T-helper 1 cell treated with Interleukin-12 subunit alpha and Interleukin-12 subunit beta and Interleukin-4 antibody, amounts not matched to agents 30 μg/mL and 1 μg/mL, for 36 hours (primary cell): Measurements from ENCODE around the gene CRLF2.
"Not testable (repeated sequence)": the region's sequence is repeated elsewhere in the genome, so short reads cannot be mapped to it uniquely, and the experiment has no call there.

ENCODE experiments used
- H3K27ac Mint-ChIP-seq: one replicate; pipeline ENCODE4 v1.8.0; 2021; ENCODE audit warnings: mild to moderate bottlenecking, mixed read lengths
- H3K27me3 Mint-ChIP-seq: one replicate; pipeline ENCODE4 v1.8.0; 2021; ENCODE audit warnings: low read depth, mixed read lengths
- H3K36me3 Mint-ChIP-seq: one replicate; pipeline ENCODE4 v1.8.0; 2021; ENCODE audit warnings: low read depth, mixed read lengths
- H3K4me1 Mint-ChIP-seq: one replicate; pipeline ENCODE4 v1.8.0; 2021; ENCODE audit warnings: low read depth, mixed read lengths
- H3K4me3 Mint-ChIP-seq: one replicate; pipeline ENCODE4 v1.8.0; 2021; ENCODE audit warnings: mild to moderate bottlenecking, moderate library complexity, mixed read lengths
- H3K9me3 Mint-ChIP-seq: one replicate; pipeline ENCODE4 v1.8.0; 2021; ENCODE audit warnings: mixed read lengths

CRLF2 gene

DNA sequence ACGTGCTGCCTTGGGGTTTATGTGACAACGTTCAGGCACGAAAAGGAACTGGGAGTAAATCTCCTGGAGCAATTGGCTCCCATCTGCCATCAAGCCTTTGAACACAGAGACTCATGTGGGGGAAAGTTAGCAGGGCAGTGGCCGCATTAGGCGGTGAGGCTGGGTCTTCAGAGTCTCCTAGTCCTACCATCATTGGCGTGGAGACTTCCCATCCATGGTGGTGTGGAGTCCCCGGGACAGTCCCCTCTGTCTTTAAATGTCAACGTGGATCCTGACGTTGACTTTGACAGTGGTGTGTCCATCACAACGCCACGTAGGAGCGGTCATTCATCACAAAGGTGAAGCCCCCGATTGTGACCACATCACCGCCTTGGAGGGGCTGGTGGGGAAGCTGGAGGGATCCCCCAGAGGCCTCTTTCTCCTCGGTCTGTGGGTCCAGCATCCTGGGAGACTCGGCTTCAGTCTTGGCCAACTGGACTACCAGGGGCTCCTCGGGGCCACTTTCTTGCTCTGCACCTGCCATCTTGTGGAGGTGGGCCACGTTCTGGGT is 21.8 kb downstream of the CRLF2 start:
- no peak overlapping the region for H3K4me3 Mint-ChIP-seq
- no peak overlapping the region for H3K27ac Mint-ChIP-seq
- H3K4me1 Mint-ChIP-seq: no peaks in the 10 kb centered on the region
- peaks cover 3% of the 10 kb centered on the region for H3K9me3 Mint-ChIP-seq
- peaks cover 13% of the 10 kb centered on the region for H3K36me3 Mint-ChIP-seq
- no peaks in the 10 kb centered on the region for H3K27me3 Mint-ChIP-seq

DNA sequence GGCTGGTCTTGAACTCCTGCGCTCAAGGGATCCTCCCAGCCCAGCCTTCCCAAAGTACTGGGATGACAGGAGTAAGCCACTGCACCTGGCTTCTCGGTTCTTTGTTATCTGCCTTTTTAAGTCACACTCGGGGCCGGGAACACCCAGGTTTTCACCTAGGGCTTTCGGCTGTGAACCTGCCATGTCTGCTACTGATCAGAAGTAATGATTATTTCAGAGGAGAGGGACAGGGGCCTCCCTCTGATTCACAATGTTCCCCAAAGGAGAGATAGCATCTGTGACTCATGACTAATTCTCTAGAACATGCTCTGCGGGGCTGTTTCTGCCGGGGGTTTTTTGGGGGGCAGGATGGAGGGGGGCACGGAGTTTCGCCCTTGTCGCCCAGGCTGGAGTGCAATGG is 26.9 kb downstream of the CRLF2 start:
- Mint-ChIP-seq H3K27me3 (no peaks in the 10 kb centered on the region), H3K4me1 (no peaks in the 10 kb centered on the region), H3K27ac (no peak overlapping the region), H3K4me3 (no peak overlapping the region), H3K9me3 (no peaks in the 10 kb centered on the region), H3K36me3 (no peaks in the 10 kb centered on the region)

DNA sequence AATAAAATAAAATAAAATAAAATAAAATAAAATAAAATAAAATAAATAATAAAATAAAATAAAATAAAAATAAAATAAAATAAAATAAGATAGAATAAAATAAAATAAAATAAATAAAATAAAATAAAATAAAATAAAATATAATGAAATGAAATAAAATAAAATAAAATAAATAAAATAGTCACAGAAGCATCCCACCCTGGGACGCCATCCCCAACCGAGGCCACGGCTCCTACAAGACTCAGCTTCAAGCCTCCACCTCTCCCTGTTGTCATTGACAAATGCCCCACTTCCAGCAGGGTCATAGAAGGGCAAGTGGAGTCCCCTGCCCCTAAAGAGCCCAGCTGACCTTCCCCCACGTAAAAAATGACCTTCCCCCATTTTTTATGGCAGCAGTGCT is 30.2 kb downstream of the CRLF2 start:
- H3K4me1 Mint-ChIP-seq: no peaks in the 10 kb centered on the region
- no peaks in the 10 kb centered on the region for H3K36me3 Mint-ChIP-seq
- H3K27ac Mint-ChIP-seq: no peak overlapping the region

DNA sequence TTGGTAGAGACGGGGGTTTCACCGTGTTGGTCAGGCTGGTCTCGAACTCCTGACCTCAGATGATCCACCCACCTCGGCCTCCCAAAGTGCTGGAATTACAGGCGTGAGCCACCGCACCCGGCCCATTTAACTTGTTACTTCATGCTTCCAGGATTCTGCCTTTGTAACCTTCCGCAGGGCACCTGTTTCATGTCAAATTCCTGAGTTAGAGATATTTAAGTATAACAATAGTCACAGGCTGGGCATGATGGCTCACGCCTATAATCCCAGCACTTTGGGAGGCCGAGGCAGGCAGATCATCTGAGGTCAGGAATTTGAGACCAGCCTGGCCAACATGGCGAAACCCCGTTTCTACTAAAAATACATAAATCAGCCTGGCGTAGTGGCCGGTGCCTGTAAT is 30.8 kb downstream of the CRLF2 start:
- not testable (repeated sequence) for H3K27ac Mint-ChIP-seq, H3K4me3 Mint-ChIP-seq, H3K9me3 Mint-ChIP-seq, H3K36me3 Mint-ChIP-seq, H3K4me1 Mint-ChIP-seq, H3K27me3 Mint-ChIP-seq

More for the DNA sequence above, 30.2 kb downstream of the CRLF2 start:
- H3K4me3 Mint-ChIP-seq: no peak overlapping the region
- no peaks in the 10 kb centered on the region for H3K27me3 Mint-ChIP-seq
- H3K9me3 Mint-ChIP-seq: no peaks in the 10 kb centered on the region

DNA sequence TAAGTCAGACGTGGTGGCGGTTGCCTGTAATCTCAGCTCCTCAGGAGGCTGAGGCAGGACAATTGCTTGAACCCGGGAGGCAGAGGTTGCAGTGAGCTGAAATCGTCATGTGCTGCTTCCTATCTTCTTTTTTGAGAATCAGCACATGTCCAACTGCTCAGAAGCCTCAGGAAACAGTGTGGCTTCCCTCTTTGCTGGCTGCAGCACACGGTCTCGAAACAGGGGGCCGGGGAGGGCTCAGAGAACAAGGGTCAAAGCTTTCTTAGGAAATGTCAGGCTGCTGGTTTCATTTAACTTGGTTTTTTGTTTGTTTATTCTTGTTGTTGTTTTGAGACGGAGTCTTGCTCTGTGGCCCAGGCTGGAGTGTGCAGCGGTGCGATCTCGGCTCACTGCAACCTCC is 31.3 kb downstream of the CRLF2 start:
- H3K27ac Mint-ChIP-seq: no peak overlapping the region
- H3K9me3 Mint-ChIP-seq: no peaks in the 10 kb centered on the region
- H3K27me3 Mint-ChIP-seq: no peaks in the 10 kb centered on the region
- no peaks in the 10 kb centered on the region for H3K4me1 Mint-ChIP-seq
- no peaks in the 10 kb centered on the region for H3K36me3 Mint-ChIP-seq
- H3K4me3 Mint-ChIP-seq: no peak overlapping the region

DNA sequence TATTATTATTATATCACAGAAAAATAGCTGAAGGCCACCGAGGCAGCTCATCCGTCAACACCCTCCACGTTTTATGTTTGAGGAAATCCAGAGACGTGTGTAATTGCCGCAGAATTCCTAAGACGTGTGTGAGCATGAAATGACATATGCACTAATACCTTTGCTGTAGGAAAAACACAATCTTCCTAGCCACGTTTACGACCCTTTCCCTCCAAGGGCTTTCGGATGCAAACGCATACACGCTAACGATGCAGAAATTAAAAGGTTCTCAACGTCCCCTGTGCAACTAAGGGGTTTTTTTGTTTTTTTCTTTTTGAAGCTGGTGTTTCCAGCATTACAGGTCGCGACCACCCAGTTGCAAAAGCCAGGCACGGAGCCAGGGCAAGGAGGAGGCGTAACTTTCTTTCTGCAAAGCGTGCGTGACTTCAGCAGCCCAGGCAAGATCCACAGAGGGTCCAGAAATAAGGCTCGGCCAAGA is 33.8 kb downstream of the CRLF2 start:
- H3K4me1 Mint-ChIP-seq: no peaks in the 10 kb centered on the region
- no peaks in the 10 kb centered on the region for H3K27me3 Mint-ChIP-seq
- H3K27ac Mint-ChIP-seq: no peak overlapping the region
- no peak overlapping the region for H3K4me3 Mint-ChIP-seq
- no peaks in the 10 kb centered on the region for H3K9me3 Mint-ChIP-seq
- no peaks in the 10 kb centered on the region for H3K36me3 Mint-ChIP-seq

DNA sequence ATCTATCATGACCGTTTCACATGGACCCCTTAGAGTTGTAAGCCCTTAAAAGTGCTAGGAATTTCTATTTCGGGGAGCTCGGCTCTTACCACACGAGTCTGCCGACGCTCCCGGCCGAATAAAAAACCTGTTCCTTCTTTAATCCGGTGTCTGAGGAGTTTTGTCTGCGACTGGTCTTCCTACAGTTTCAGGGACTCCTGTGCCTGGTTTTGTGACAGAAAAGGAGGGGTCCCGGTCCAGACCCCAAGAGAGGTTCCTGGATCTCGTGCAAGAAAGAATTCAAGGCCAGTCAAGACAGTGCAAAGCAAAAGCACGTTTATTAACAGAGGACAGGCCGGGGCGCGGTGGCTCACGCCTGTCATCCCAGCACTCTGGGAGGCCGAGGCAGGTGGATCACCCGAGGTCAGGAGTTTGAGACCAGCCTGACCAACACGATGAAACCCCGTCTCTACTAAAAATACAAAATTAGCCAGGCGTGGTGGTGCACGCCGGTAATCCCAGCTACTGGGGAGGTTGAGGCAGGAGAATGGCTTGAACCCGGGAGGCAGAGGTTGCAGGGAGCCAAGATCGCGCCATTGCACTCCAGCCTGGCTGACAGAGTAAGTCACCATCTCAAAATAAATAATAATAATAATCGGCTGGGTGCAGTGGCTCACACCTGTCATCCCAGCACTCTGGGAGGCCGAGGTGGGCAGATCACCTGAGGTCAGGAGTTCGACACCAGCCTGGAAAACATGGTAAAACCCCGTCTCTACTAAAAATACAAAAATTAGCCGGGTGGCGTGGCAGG is 35.7 kb downstream of the CRLF2 start:
- H3K36me3 Mint-ChIP-seq, H3K27ac Mint-ChIP-seq: not testable (repeated sequence)

DNA sequence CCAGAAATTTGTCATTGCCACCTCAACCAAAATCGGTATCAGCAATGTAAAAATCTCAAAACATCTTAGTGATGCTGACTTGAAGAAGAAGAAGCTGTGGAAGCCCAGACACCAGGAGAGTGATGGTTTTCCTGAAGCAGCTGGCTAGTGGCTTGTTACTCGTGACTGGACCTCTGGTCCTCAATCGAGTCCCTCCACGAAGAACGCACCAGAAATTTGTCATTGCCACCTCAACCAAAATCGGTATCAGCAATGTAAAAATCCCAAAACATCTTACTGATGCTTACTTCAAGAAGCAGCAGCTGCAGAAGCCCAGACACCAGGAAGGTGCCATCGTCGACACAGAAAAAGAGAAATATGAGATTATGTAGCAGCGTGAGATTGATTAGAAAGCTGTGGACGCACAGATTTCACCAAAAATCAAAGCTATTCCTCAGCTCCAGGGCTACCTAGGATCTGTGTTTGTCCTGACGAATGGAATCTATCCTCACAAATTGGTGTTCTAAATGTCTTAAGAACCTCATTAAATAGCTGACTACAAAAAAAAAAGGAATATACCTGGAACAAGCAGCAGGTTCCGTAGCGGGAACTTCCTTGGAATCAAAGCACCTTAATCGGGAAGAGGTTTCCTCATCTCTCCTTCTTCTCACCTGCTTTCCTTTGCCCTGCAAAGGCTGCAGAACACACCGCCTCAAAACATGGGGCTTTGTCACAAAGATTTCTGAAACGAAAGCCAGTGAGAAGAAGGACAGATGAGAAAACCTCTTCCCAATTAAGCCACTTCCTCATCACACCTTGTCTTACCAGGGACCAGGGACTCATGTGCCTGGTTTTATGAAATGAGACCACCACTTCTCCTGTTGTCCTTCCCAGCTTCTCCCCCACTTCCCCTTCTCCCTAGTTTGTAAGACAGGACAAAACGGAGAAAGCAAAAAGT is 37.6 kb downstream of the CRLF2 start:
- H3K4me3 Mint-ChIP-seq, H3K27ac Mint-ChIP-seq, H3K9me3 Mint-ChIP-seq, H3K4me1 Mint-ChIP-seq, H3K27me3 Mint-ChIP-seq, H3K36me3 Mint-ChIP-seq: not testable (repeated sequence)

More for the DNA sequence above, 35.7 kb downstream of the CRLF2 start:
- not testable (repeated sequence) for H3K27me3 Mint-ChIP-seq, H3K4me3 Mint-ChIP-seq, H3K4me1 Mint-ChIP-seq, H3K9me3 Mint-ChIP-seq

DNA sequence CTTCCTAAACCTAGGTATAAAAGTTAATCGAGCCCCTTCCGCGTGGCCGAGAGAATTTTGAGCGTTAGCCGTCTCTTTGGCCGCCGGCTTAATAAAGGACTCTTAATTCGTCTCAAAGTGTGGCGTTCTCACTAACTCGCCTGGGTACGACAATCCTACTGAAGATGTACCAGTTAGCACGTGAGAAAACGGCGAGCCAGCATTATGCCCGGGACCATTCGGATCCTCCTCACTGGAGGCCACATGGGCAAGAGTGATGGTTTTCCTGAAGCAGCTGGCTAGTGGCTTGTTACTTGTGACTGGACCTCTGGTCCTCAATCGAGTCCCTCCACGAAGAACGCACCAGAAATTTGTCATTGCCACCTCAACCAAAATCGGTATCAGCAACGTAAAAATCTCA is 39.0 kb downstream of the CRLF2 start:
- not testable (repeated sequence) for H3K27ac Mint-ChIP-seq

DNA sequence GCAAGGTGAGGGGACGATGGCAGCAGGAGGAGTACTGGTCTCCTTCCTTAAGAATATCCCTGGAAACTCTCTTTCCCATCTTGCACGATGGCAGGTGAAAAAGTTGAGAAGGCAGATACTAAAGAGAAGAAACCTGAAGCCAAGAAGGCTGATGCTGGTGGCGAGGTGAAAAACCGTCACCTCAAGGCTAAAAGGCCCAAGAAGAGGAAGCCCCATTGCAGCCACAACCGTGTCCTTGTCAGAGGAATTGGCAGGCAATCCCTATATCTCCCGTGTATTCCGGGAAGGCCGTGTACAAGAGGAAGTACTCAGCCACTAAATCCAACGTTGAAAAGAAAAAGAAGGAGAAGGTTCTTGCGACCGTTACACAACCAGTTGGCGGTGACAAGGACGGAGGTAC is 40.0 kb downstream of the CRLF2 start:
- Mint-ChIP-seq H3K4me1 (peaks cover 7% of the 10 kb centered on the region), H3K27ac (no peak overlapping the region), H3K9me3 (no peaks in the 10 kb centered on the region), H3K4me3 (no peak overlapping the region), H3K27me3 (no peaks in the 10 kb centered on the region), H3K36me3 (no peaks in the 10 kb centered on the region)

More for the DNA sequence above, 39.0 kb downstream of the CRLF2 start:
- H3K4me1 Mint-ChIP-seq, H3K27me3 Mint-ChIP-seq, H3K4me3 Mint-ChIP-seq, H3K36me3 Mint-ChIP-seq, H3K9me3 Mint-ChIP-seq: not testable (repeated sequence)

DNA sequence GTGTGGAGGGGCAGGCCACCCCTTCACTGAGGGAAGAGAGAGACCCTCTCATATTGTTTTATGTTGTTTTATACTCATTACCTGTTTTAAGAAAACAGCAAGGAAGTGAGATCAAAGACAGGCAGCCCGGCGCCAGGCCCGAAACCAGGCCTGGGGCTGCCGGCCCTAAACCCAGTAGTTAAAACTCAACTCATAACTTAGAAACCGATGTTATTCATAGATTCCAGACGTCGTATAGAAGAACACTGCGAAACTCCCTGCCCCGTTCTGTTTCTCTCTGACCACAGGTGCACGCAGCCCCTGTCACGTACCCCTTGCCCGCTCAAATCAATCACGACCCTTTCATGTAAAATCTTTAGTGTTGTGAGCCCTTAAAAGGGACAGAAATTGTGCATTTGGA is 40.5 kb downstream of the CRLF2 start:
- H3K36me3 Mint-ChIP-seq, H3K27ac Mint-ChIP-seq, H3K9me3 Mint-ChIP-seq, H3K27me3 Mint-ChIP-seq, H3K4me3 Mint-ChIP-seq: not testable (repeated sequence)
- peaks cover 11% of the 10 kb centered on the region for H3K4me1 Mint-ChIP-seq

DNA sequence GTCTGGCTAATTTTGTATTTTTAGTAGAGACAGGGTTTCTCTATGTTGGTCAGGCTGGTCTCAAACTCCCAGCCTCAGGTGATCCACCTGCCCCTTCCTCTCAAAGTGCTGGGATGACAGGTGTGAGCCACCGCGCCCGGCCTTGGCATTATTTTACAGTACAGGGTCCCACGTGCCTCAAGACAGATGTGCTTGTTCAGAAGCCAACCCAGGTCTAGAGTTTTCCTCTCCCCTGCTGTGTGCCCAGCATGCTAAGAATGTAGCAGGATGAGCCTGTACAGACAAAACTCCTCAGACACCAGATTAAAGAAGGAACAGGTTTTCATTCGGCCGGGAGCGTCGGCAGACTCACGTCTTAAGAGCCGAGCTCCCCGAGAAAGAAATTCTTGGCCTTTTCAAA is 42.2 kb downstream of the CRLF2 start:
- Mint-ChIP-seq H3K36me3 (no peaks in the 10 kb centered on the region), H3K4me3 (no peak overlapping the region), H3K27ac (no peak overlapping the region), H3K9me3 (no peaks in the 10 kb centered on the region), H3K27me3 (no peaks in the 10 kb centered on the region), H3K4me1 (peaks cover 15% of the 10 kb centered on the region)

DNA sequence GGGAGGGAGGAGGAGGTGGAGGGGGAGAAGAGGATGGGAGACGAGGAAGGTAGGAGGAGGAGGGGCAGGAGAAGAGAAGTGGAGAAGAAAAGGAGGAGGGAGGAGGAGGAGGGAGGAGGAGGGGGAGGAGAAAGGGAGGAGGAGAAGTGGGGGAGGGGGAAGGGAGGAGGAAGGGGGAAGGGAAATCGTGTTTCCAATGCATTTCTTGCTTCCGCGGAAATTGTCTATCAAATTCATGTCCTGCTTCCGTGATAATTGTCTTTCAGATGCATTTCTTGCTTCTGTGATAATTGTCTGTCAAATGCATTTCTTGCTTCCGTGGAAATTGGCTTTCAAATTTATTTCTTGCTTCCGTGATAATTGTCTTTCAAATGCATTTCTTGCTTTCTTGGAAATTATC is 43.3 kb downstream of the CRLF2 start:
- no peaks in the 10 kb centered on the region for H3K36me3 Mint-ChIP-seq
- H3K4me3 Mint-ChIP-seq: no peak overlapping the region
- peaks cover 17% of the 10 kb centered on the region for H3K4me1 Mint-ChIP-seq
- peaks cover 2% of the 10 kb centered on the region for H3K27me3 Mint-ChIP-seq
- H3K9me3 Mint-ChIP-seq: no peaks in the 10 kb centered on the region
- no peak overlapping the region for H3K27ac Mint-ChIP-seq

DNA sequence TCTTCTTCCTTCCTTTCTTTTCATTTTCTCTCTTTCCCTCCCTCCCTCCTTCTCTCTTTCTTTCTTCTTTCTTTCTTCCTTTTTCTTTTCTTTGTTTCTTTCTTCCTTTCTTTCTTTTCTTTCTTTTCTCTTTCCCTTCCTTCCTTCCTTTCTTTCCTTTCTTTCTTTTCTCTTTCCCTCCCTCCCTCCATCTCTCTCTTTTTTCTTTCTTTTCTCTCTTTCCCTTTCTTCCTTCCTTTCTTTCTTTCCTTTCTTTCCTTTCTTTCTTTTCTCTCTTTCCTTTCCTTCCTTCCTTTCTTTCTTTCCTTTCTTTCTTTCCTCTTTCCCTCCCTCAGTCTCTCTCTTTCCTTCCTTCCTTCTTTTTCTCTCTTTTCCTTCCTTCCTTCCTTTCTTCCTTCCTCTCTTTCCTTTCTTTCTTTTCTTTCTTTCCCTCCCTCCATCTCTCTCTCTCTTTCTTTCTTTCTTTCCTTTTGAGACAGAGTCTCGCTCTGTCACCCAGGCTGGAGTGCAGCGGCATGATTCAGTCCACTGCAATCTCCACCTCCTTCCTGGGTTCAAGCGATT is 44.4 kb downstream of the CRLF2 start:
- Mint-ChIP-seq H3K36me3 (no peaks in the 10 kb centered on the region), H3K27ac (no peak overlapping the region), H3K27me3 (peaks cover 6% of the 10 kb centered on the region), H3K4me3 (no peak overlapping the region), H3K4me1 (peaks cover 18% of the 10 kb centered on the region), H3K9me3 (no peaks in the 10 kb centered on the region)
